Activated CD4-positive, CD25-positive, alpha-beta regulatory T cell treated with anti-CD3 and anti-CD28 coated beads, Interleukin-2, amount 50 U/mL, for 72 hours (primary cell): ENCODE measurements around the gene VAC14.

Experiments used
- DNase-seq: peaks from one replicate; pipeline ENCODE4 v3.0.0; 2021

VAC14 gene

GRCh38 chr16:70721202-70721963 is 79.6 kb downstream of the VAC14 start:
- no peak for DNase-seq

- DNase-seq: no peak
Observed at GRCh38 chr16:70720425-70721201, 80.3 kb downstream of the VAC14 start.

DNA sequence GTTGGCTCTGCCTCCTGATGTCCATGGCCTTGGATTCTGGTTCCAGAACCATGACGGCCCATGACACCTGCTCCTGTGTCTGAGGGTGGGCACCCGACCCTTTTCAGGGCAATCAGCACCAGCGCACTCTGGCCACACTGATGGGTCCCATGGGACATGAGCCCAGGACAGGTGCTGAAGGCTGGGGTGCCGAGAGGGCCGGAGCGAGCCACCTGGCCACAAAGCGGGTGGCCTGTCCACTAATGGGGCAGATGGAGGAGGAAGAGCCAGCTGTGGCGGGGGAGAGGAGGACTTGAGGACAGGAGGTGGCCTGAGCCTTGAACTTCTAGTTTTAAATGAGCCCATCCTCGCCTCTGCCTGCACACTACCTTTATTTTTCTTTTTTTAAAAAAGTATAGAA is 83.9 kb downstream of the VAC14 start:
- no peak for DNase-seq

DNA sequence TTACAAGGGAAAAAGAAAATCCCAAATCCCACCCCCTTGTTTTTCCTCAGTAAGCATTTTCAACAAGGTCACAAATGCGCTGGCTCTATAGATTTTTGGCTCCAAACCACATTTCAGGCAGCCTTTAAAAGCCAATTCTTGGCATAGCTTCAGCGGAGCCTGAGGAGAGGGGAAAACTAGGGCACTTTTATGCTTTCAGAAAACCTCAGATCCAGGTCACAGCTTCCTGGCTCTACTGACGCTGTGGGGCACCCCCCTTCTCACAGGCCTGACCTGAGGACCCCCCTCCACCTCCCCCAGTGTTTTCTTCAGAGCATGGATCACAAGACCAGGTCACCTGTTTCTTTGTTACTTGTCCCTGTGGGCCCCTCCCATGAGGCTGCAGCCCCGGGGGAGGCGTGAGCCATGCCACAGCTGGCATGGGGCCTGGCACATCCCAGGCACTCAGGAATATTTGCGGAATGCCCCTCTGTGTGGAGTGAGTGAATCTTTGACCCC is 85.0 kb downstream of the VAC14 start:
- DNase-seq: no peak

GRCh38 chr16:70715055-70715858 is 85.7 kb downstream of the VAC14 start:
- DNase-seq: no peak

GRCh38 chr16:70714581-70715054 is 86.3 kb downstream of the VAC14 start:
- no peak for DNase-seq

- DNase-seq: no peak
Observed at GRCh38 chr16:70713824-70714223, 87.1 kb downstream of the VAC14 start.

GRCh38 chr16:70713342-70713741 is 87.6 kb downstream of the VAC14 start:
- DNase-seq: no peak

- DNase-seq: no peak
Observed at GRCh38 chr16:70712942-70713341, 88.0 kb downstream of the VAC14 start.

DNA sequence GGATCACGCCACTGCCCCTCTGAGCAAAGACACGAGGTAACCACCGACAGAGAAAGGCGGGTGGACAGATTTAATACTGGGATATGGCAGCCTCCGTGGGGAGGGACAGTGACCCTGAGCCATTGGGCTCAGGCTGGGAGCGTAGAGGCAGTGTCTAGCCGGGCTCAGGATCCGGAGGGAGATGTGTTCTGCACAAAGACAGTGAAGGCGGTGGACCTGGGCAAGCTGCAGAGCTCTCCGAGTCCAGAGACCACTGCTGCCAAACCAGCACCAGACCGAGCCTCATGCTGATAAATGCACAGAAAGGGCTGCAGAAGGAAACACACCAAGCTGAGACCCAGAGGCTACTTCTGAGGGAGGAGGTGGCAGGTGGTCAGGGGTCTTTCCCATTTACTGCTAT is 88.6 kb downstream of the VAC14 start:
- no peak for DNase-seq

DNA sequence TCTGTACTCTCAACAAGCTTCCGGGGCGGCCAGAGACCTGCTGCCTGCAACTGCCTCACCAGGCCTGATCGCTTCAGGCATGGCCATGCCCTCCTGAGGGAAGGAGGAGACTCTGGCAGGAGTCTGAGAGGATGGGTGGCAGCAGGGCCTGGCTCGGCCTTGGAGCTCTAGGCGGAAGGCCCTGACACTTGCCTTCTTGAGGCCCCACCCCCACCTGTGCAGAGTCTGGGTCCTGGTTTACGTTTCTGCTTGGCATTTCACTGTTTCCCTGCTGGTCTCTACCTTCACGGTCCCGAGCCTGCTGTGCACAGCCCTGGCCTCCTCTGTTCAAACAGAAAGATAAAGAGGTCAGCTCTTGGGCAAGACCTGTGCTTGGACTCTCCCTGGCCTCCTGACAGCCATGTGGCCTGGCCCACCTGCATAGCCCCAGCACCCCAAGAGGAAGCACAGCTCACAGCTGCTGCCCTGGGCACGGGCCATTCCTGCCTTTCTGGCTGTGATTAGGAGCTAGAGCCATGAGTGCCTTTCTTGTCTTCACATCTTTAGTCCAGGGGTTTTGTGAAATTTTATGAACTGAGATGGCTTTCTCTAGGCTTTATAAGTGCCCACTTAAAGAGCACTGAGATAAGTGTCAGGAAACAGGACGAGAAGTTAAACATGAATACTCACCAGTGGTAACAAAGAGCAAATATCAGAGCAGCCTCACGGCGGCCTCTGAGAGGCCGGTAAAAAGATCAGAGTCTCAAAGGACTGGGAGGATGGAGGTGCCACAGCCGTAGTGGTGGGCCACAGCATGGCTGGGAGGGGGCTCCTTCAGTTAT is 89.5 kb downstream of the VAC14 start:
- no peak for DNase-seq

- no peak for DNase-seq
Observed at GRCh38 chr16:70710422-70711210, 90.3 kb downstream of the VAC14 start.

GRCh38 chr16:70709942-70710341 is 91.0 kb downstream of the VAC14 start:
- no peak for DNase-seq

DNA sequence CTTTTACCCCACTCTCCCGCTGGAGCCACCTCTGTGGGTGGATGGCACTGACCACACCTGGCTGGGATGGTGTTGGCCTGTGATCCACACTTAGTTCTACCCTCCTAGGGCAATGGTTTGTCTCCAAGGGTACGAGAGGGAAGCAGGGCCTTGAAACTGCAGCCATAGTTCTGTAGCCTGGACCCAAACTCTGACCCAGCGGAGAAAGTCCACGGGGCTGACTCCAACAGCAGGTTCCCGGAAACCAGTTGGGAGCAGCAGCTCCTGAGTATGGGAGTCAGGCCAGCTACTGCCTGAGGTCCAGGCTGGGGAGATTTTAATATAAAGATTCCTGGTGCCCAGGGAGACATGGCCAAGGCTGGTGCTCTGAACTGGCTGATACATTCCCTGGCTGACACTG is 91.5 kb downstream of the VAC14 start:
- DNase-seq: no peak

GRCh38 chr16:70708366-70709246 is 92.4 kb downstream of the VAC14 start:
- DNase-seq: no peak

GRCh38 chr16:70706948-70707465 is 94.0 kb downstream of the VAC14 start:
- DNase-seq: no peak

GRCh38 chr16:70705056-70705455 is 95.9 kb downstream of the VAC14 start:
- DNase-seq: no peak

- no peak for DNase-seq
Observed at GRCh38 chr16:70704586-70704985, 96.4 kb downstream of the VAC14 start.

DNA sequence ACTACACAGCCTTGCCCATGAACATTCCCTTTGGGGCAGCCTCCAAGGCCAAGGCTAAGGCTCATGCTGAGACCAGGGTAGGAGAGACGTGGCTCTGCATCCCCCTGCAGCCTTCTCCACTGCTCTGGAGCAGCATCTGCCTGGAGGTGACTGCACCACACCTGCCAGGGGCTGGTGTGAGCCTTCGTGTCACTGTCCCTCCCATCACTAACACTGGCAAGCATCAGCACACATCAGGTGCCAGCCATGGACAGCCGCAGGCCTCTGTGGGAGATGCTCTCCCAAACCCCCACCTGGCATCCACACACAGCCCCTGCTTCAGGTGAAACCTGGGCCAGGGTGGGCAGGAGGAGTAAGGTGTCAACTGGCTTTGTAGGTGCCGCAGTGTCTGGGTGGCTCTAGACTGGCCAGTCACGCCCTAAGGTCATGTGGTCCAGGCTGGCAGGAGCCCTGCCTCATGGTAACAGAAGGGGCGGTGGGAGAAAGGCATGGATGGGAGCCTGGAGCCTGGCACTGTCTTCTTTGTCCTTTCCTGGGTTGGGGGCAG is 97.0 kb downstream of the VAC14 start:
- no peak for DNase-seq
